HepG2 (cell line): ENCODE data around the gene PHLPP2. TPM values are rescaled to one million over a fixed set of nuclear protein-coding genes. Genes with fewer than 3 reads are reported as not detected.

ENCODE experiments used
- AKNA ChIP-seq: sonication (generic); formaldehyde crosslinking; IDR thresholded peaks from 2 replicates; pipeline ENCODE4 v1.4.0; 2020; ENCODE audit warnings: missing genetic modification reagents, borderline replicate concordance
- CBX2 ChIP-seq, 2 experiments: fragments of 200-600 bp in 1 of 2; sonication (generic); formaldehyde crosslinking in 1 of 2; IDR thresholded peaks; 2 replicates each; pipeline versions ENCODE4 v1.7.0 to v1.8.1; 2018 to 2022; ENCODE audit warnings: low read depth in 2 of 2, low read length in 1 of 2, mild to moderate bottlenecking in 1 of 2, missing genetic modification reagents in 1 of 2
- CEBPB ChIP-seq: IDR thresholded peaks from 2 replicates; pipeline ENCODE4 v1.6.1; 2011; ENCODE audit warnings: low read depth, low read length, improper control_type of control experiment, borderline replicate concordance
- E2F5 ChIP-seq: sonication (generic); formaldehyde crosslinking; conservative IDR thresholded peaks from 2 replicates; pipeline ENCODE4 v1.4.0; 2020; ENCODE audit warnings: missing genetic modification reagents
- PITX1 ChIP-seq: sonication (generic); formaldehyde crosslinking; IDR thresholded peaks from 2 replicates; pipeline ENCODE4 v1.5.1; 2020; ENCODE audit warnings: mild to moderate bottlenecking, missing genetic modification reagents
- RORA ChIP-seq: sonication (generic); formaldehyde crosslinking; IDR thresholded peaks from 2 replicates; pipeline ENCODE4 v1.5.0; 2020; ENCODE audit warnings: mild to moderate bottlenecking, missing genetic modification reagents, moderate library complexity
- YEATS2 ChIP-seq: sonication (generic); formaldehyde crosslinking; IDR thresholded peaks from 2 replicates; pipeline ENCODE4 v1.4.0; 2020; ENCODE audit warnings: missing genetic modification reagents, borderline replicate concordance
- ZBTB44 ChIP-seq: sonication (generic); formaldehyde crosslinking; IDR thresholded peaks from 2 replicates; pipeline ENCODE4 v1.4.0; 2020; ENCODE audit warnings: missing genetic modification reagents
- ZC3H13 ChIP-seq: sonication (generic); formaldehyde crosslinking; IDR thresholded peaks from 2 replicates; pipeline ENCODE4 v1.8.1; 2023; ENCODE audit warnings: mild to moderate bottlenecking, missing genetic modification reagents, moderate library complexity
- ZNF281 ChIP-seq: sonication (generic); formaldehyde crosslinking; IDR thresholded peaks from 2 replicates; pipeline ENCODE4 v1.4.0; 2020; ENCODE audit warnings: missing genetic modification reagents, borderline replicate concordance
- ZNF343 ChIP-seq: sonication (generic); formaldehyde crosslinking; IDR thresholded peaks from 2 replicates; pipeline ENCODE4 v1.4.0; 2020; ENCODE audit warnings: mild to moderate bottlenecking, missing genetic modification reagents
- ZNF362 ChIP-seq: sonication (generic); formaldehyde crosslinking; IDR thresholded peaks from 2 replicates; pipeline ENCODE4 v1.4.0; 2020; ENCODE audit warnings: missing genetic modification reagents, mild to moderate bottlenecking, borderline replicate concordance
- ZNF431 ChIP-seq: sonication (generic); formaldehyde crosslinking; IDR thresholded peaks from 2 replicates; pipeline ENCODE4 v1.9.0; 2022; ENCODE audit warnings: missing genetic modification reagents, low read depth, mild to moderate bottlenecking, borderline replicate concordance
- ZNF496 ChIP-seq: sonication (generic); formaldehyde crosslinking; IDR thresholded peaks from 2 replicates; pipeline ENCODE4 v1.8.1; 2023; ENCODE audit warnings: mild to moderate bottlenecking, moderate library complexity, missing genetic modification reagents; ENCODE audit not compliant: insufficient replicate concordance
- polyA plus RNA-seq, 8 experiments: library from polyadenylated mRNA; depleted of rRNA in 3 of 8; stranded (reverse) in 7 of 8; unstranded in 1 of 8; fragments of >200 nt; fragmentation: Illumina TruSeq in 4 of 8; extraction: Trizol in 4 of 8; gene quantifications; 2 replicates each; pipeline versions ENCODE4 v1.2.1 to v1.2.3, GENCODE V29; 2011 to 2016; ENCODE audit warnings: low read depth in 4 of 8, missing spikeins in 1 of 8, mixed read lengths in 1 of 8; ENCODE audit not compliant: insufficient read depth in 1 of 8
- total RNA-seq, 5 experiments: library from RNA; depleted of rRNA; stranded (reverse); fragments of >200 nt; fragmentation: Illumina TruSeq; extraction: Trizol; gene quantifications; 2 replicates each; pipeline ENCODE4 v1.2.3, GENCODE V29; 2016; ENCODE audit warnings: low read depth in 1 of 5

Gene PHLPP2
- total and polyA plus RNA-seq, 2 of the 13 experiments (the other 11 are each of a cell fraction or from before 2014, with no cell fraction given): 8.9 TPM

- peak; percentile 54; the same call in 1 of the 2 replicates for TF ChIP-seq ZNF362 (CRISPR knock-in tag)
- TF ChIP-seq ZNF343 (CRISPR knock-in tag): no peak
- TF ChIP-seq AKNA (CRISPR knock-in tag): no peak
- TF ChIP-seq E2F5: no peak
- no peak for TF ChIP-seq ZNF496
- no peak; the same call in 1 of the 2 replicates for TF ChIP-seq ZNF431 (CRISPR knock-in tag)
- no peak for TF ChIP-seq PITX1 (CRISPR knock-in tag)
- no peak for TF ChIP-seq CBX2 (IDR thresholded peaks at IDR 0.05; ENCODE audit: low read depth, low read length)
- no peak for TF ChIP-seq CBX2 (CRISPR knock-in tag; IDR thresholded peaks at IDR 0.05; ENCODE audit: low read depth)
- TF ChIP-seq YEATS2 (CRISPR knock-in tag): no peak
- no peak for TF ChIP-seq ZBTB44
- TF ChIP-seq ZNF281 (CRISPR knock-in tag): no peak; the same call in 1 of the 2 replicates
- TF ChIP-seq CEBPB: no peak
- TF ChIP-seq RORA (CRISPR knock-in tag): no peak
- no peak for TF ChIP-seq ZC3H13
These were observed 773 bp downstream of the PHLPP2 start (continued) for GRCh38 chr16:71723537-71724319.
